SK-N-MC (cell line): Measurements from ENCODE around the gene XCR1.

ENCODE experiments used
- EZH2 ChIP-seq: fragments of 200-600 bp; sonication (generic); IDR thresholded peaks from one replicate; pipeline ENCODE4 v1.6.1; 2017; ENCODE audit warnings: antibody characterized with exemption
- POLR2AphosphoS5 ChIP-seq: IDR thresholded peaks from 2 replicates; pipeline ENCODE4 v1.6.1; 2012; ENCODE audit warnings: mild to moderate bottlenecking, low read depth, low read length, borderline replicate concordance

- TF ChIP-seq EZH2 (no peak), POLR2AphosphoS5 (no peak)
These were observed 20.0 kb downstream of the XCR1 start for GRCh38 chr3:46007280-46007679.
